ENCODE results near the gene NOVA2. TPM values are rescaled to one million over a fixed set of nuclear protein-coding genes. Genes with fewer than 3 reads are reported as not detected.

Gene NOVA2
- polyA plus RNA-seq, 3 donors = not detected

DNA sequence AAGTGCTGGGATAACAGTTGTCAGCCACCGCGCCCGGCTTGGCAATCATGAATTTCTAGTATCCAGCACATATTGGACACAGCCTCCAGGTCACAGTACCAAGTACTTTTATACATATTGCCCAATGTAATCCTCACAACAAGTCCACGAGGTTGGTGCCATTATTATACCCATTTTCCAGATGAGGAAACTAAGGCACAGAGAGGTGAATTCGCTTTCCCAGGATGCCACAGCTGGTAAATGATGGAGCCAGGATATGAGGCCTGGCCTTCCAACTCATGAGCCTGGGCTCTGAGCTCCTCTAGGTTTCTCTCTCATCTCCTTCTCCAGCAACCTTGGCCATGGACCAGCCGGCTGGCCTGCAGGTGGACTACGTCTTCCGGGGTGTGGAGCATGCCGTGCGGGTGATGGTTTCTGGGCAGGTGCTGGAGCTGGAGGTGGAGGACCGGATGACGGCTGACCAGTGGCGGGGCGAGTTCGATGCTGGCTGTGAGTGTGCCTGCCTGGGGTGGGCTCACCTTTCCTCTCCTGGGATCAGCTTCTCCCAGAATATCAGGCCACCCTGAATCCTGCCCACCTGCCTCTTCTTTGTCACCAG, 29.1 kb upstream of the NOVA2 start:
- no peak overlapping the region for H2AFZ ChIP-seq (ENCODE audit: insufficient read depth, low read depth, low read length, poor library complexity, severe bottlenecking)
- 95% methylated on average over 9 of the region's 15 CpGs for WGBS (ENCODE audit: insufficient coverage)
- H3K27ac ChIP-seq (ENCODE audit: low read depth in 1 of 2, low read length in 2 of 2) = no peak overlapping the region
- H3K36me3 Mint-ChIP-seq = peaks cover 35 to 46% of the 10 kb centered on the region in 2 donors
- H3K27ac Mint-ChIP-seq = no peak overlapping the region
- peaks cover 19% of the 10 kb centered on the region for H3K4me1 Mint-ChIP-seq
- intact Hi-C loops (cut with micrococcal nuclease) = no loop called here
- no peaks in the 10 kb centered on the region for H3K79me2 ChIP-seq (ENCODE audit: insufficient read depth, low read length)
- H3K4me1 ChIP-seq (ENCODE audit: control insufficient read depth in 1 of 2, insufficient read depth in 2 of 2, low read length in 2 of 2) = peaks cover 14 to 15% of the 10 kb centered on the region in 2 donors
- H3K4me2 ChIP-seq (replicated peaks; ENCODE audit: extremely low read depth, low read length, poor library complexity, severe bottlenecking) = no peak overlapping the region
- H4K20me1 ChIP-seq (ENCODE audit: insufficient read depth, low read length) = peaks cover 25% of the 10 kb centered on the region
- no peaks in the 10 kb centered on the region for H3K9me3 ChIP-seq (replicated peaks in 1 of 2; ENCODE audit: control insufficient read depth in 1 of 2, insufficient read depth in 1 of 2, low read length in 2 of 2)
- DNase-seq = no peak
- H3K4me3 ChIP-seq (replicated peaks in 1 of 3; ENCODE audit: low read depth in 2 of 3, low read length in 3 of 3) = no peak overlapping the region
- no peak overlapping the region for H3K9ac ChIP-seq (ENCODE audit: insufficient read depth, low read length, poor library complexity, severe bottlenecking)
- H3K9me3 Mint-ChIP-seq = peaks cover 0 to 12% (median 1%) of the 10 kb centered on the region in 7 donors
- H3K27me3 Mint-ChIP-seq (ENCODE audit: low read depth in 3 of 3) = peaks cover 21 to 28% (median 21%) of the 10 kb centered on the region in 3 donors
- peaks cover 3 to 15% of the 10 kb centered on the region in 2 donors for H3K27me3 ChIP-seq (ENCODE audit: control insufficient read depth in 2 of 2, insufficient read depth in 2 of 2, low read length in 2 of 2)
- H3K4me3 Mint-ChIP-seq = no peak overlapping the region
- TF ChIP-seq, protein P1, sequence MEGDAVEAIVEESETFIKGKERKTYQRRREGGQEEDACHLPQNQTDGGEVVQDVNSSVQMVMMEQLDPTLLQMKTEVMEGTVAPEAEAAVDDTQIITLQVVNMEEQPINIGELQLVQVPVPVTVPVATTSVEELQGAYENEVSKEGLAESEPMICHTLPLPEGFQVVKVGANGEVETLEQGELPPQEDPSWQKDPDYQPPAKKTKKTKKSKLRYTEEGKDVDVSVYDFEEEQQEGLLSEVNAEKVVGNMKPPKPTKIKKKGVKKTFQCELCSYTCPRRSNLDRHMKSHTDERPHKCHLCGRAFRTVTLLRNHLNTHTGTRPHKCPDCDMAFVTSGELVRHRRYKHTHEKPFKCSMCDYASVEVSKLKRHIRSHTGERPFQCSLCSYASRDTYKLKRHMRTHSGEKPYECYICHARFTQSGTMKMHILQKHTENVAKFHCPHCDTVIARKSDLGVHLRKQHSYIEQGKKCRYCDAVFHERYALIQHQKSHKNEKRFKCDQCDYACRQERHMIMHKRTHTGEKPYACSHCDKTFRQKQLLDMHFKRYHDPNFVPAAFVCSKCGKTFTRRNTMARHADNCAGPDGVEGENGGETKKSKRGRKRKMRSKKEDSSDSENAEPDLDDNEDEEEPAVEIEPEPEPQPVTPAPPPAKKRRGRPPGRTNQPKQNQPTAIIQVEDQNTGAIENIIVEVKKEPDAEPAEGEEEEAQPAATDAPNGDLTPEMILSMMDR (IDR thresholded peaks at IDR 0.05) = no peak
- peaks cover 9 to 30% of the 10 kb centered on the region in 2 donors for H3K36me3 ChIP-seq (replicated peaks in 1 of 2; ENCODE audit: control insufficient read depth in 1 of 2, insufficient read depth in 2 of 2, low read length in 2 of 2)

DNA sequence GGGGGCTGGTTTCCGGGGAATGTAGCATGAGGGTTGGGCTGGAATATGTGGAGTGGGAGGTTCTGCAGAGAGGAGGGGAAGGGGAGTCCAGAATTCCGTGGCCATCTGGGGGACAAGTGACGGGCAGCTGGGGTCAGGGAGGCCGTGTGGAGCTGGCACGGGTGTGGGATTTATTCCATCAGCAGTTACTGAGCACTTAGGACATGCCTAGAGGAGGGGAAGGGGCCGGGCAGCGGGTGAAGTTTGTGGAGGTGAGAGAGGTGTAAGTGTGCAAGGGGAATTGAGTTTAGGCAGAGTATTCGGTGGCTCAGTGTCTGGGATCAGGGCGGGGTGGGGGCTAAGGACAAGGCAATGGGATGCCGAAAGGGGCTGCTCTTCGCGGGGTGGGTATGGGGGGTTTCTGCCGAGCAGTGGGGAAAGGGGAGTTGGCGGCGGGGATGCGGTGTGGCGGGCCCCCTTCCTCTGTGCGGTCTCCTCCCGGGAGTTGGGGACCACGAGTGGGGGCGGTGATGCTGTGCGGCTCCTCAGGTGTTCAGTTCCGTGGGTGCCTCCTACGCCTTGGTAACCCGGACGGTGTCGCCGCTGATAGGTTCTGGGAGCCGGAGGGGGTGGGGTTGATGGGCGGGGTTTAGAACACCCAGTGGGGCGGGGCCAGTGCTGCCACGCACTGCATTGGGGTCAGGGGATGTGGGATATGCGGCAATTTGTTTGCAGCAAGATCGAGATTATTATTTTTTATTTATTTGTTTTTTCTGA, 27.0 kb upstream of the NOVA2 start:
- H3K4me1 ChIP-seq (ENCODE audit: control insufficient read depth in 1 of 2, insufficient read depth in 2 of 2, low read length in 2 of 2) = peaks cover 20 to 22% of the 10 kb centered on the region in 2 donors
- no peak overlapping the region for H3K9ac ChIP-seq (ENCODE audit: insufficient read depth, low read length, poor library complexity, severe bottlenecking)
- H3K4me3 Mint-ChIP-seq = peak overlapping the region; percentile 56 to 73
- H2AFZ ChIP-seq (ENCODE audit: insufficient read depth, low read depth, low read length, poor library complexity, severe bottlenecking) = peak overlapping the region; percentile 8
- peaks cover 0 to 10% (median 1%) of the 10 kb centered on the region in 7 donors for H3K9me3 Mint-ChIP-seq
- intact Hi-C loops (cut with micrococcal nuclease) = no loop called here
- H3K27me3 ChIP-seq (ENCODE audit: control insufficient read depth in 2 of 2, insufficient read depth in 2 of 2, low read length in 2 of 2) = peaks cover 3 to 15% of the 10 kb centered on the region in 2 donors
- peak in 2 of 3 donors; percentile 9 to 12 for DNase-seq
- H3K36me3 Mint-ChIP-seq = peaks cover 25 to 34% of the 10 kb centered on the region in 2 donors
- peak overlapping the region in 2 of 7 donors; percentile 3 to 10 for H3K27ac Mint-ChIP-seq
- peaks cover 25% of the 10 kb centered on the region for H4K20me1 ChIP-seq (ENCODE audit: insufficient read depth, low read length)
- H3K79me2 ChIP-seq (ENCODE audit: insufficient read depth, low read length) = no peaks in the 10 kb centered on the region
- H3K27me3 Mint-ChIP-seq (ENCODE audit: low read depth in 3 of 3) = peaks cover 21 to 28% (median 21%) of the 10 kb centered on the region in 3 donors
- H3K27ac ChIP-seq (ENCODE audit: low read depth in 1 of 2, low read length in 2 of 2) = no peak overlapping the region
- no peaks in the 10 kb centered on the region for H3K9me3 ChIP-seq (replicated peaks in 1 of 2; ENCODE audit: control insufficient read depth in 1 of 2, insufficient read depth in 1 of 2, low read length in 2 of 2)
- 3% methylated on average over 22 of the region's 34 CpGs for WGBS (ENCODE audit: insufficient coverage)
- peaks cover 6 to 11% of the 10 kb centered on the region in 2 donors for H3K36me3 ChIP-seq (replicated peaks in 1 of 2; ENCODE audit: control insufficient read depth in 1 of 2, insufficient read depth in 2 of 2, low read length in 2 of 2)
- peak overlapping the region; percentile 24 for H3K4me2 ChIP-seq (replicated peaks; ENCODE audit: extremely low read depth, low read length, poor library complexity, severe bottlenecking)
- H3K4me1 Mint-ChIP-seq = peaks cover 20% of the 10 kb centered on the region
- TF ChIP-seq, protein P1 (IDR thresholded peaks at IDR 0.05) = no peak
- H3K4me3 ChIP-seq (replicated peaks in 1 of 3; ENCODE audit: low read depth in 2 of 3, low read length in 3 of 3) = no peak overlapping the region

Data from CD14-positive monocyte (primary cell).